HL-60 (cell line): ENCODE data around the gene ZNF598.

Experiments
- DNase-seq, 2 experiments: peaks; one replicate each; pipeline ENCODE4 v3.0.0-alpha.2; 2010 to 2020; ENCODE audit warnings: low read depth in 1 of 2, low spot score in 1 of 2
- H3K27ac ChIP-seq: fragments of 250-450 bp; sonication (Bioruptor Pico); replicated peaks from 2 replicates; pipeline ENCODE4 v1.5.1; 2020; ENCODE audit warnings: mild to moderate bottlenecking, moderate library complexity
- H3K27me3 ChIP-seq: fragments of 250-450 bp; sonication (Bioruptor Pico); 2 replicates; pipeline ENCODE4 v1.5.1; 2021; ENCODE audit warnings: mild to moderate bottlenecking, moderate library complexity; ENCODE audit not compliant: insufficient read depth, poor library complexity, severe bottlenecking
- H3K4me3 ChIP-seq: replicated peaks from 2 replicates; pipeline ENCODE4 v1.5.1; 2011; ENCODE audit warnings: mild to moderate bottlenecking, control low read depth, low read length; ENCODE audit not compliant: insufficient read depth
- CTCF ChIP-seq: IDR thresholded peaks from one replicate; pipeline ENCODE4 v1.5.1; 2011; ENCODE audit warnings: low read length, control low read depth, inconsistent platforms; ENCODE audit not compliant: insufficient read depth
- GABPA ChIP-seq: IDR thresholded peaks from 2 replicates; pipeline ENCODE4 v1.6.1; 2012; ENCODE audit warnings: low read depth
- POLR2AphosphoS5 ChIP-seq: IDR thresholded peaks from 2 replicates; pipeline ENCODE4 v1.6.1; 2012; ENCODE audit warnings: low read depth
- REST ChIP-seq: IDR thresholded peaks from 2 replicates; pipeline ENCODE4 v1.6.1; 2012; ENCODE audit warnings: low read depth; ENCODE audit not compliant: insufficient replicate concordance
- SPI1 ChIP-seq: IDR thresholded peaks from 2 replicates; pipeline ENCODE4 v1.6.1; 2012; ENCODE audit warnings: low read depth, mild to moderate bottlenecking, borderline replicate concordance

Gene ZNF598

GRCh38 chr16:2038382-2039231 is 29.0 kb upstream of the ZNF598 start:
- H3K27me3 ChIP-seq = peaks cover under 1% of the 10 kb centered on the region
- no peak for DNase-seq
- no peak overlapping the region for H3K27ac ChIP-seq
- no peak overlapping the region for H3K4me3 ChIP-seq
- TF ChIP-seq SPI1 = no peak
- TF ChIP-seq POLR2AphosphoS5 = no peak
- no peak for TF ChIP-seq CTCF
- TF ChIP-seq GABPA = no peak
- no peak for TF ChIP-seq REST

- DNase-seq = no peak
- H3K27ac ChIP-seq = no peak overlapping the region
These were observed 28.2 kb upstream of the ZNF598 start for GRCh38 chr16:2037647-2038381.

More at GRCh38 chr16:2037647-2038381, 28.2 kb upstream of the ZNF598 start:
- no peak overlapping the region for H3K4me3 ChIP-seq
- peaks cover 8% of the 10 kb centered on the region for H3K27me3 ChIP-seq
- TF ChIP-seq POLR2AphosphoS5 (no peak), GABPA (no peak), SPI1 (no peak), CTCF (no peak), REST (no peak)
